Left cardiac atrium (tissue), 4 donors: ENCODE measurements around the gene KRT36. TPM values are rescaled to one million over a fixed set of nuclear protein-coding genes. Genes with fewer than 3 reads are reported as not detected.
A peak's percentile ranks its signal among the peaks of the same experiment; 100 is the strongest.

Experiments
- ATAC-seq, 2 donors: fragments of 200-7000 bp; cut with Tn5 transposase; one replicate each; pipeline ENCODE4 v1.9.1; 2020; ENCODE audit warnings: mild to moderate bottlenecking in 2 of 2, moderate library complexity in 2 of 2
- DNase-seq: peaks from one replicate; pipeline ENCODE4 v3.0.0-alpha.2; 2020
- intact Hi-C, 2 donors: fragments of 100-400 bp; cut with DNase I; formaldehyde crosslinking; loops; one replicate each; pipeline versions ENCODE4 v1.14.1 to v1.15.1; 2022 to 2023
- total RNA-seq, 2 donors: library from RNA; stranded (reverse); fragmentation: NEBNext Ultra II Directional; extraction: Animal tissue kit (Norgen Biotek cat#: 25700); gene quantifications; one replicate each; pipeline ENCODE4 v1.2.1, GENCODE V29; 2021
- donor health status: DM: no; HTN: yes; CAD: no.
- donor health status: DM: no; HTN: yes; CAD: no; lungs with severe emphysema.
- donor health status: DM: yes; HTN: yes; CAD: no.
- donor health status: Dilated cardiomyopathy.

The KRT36 gene
- total RNA-seq, 2 donors from 2014 or later, result not detected

- DNase-seq (no peak), ATAC-seq (no peak)
- intact Hi-C loops, result no loop called here
Measured at GRCh38 chr17:41484920-41485904, 4.5 kb downstream of the KRT36 start.

- DNase-seq (no peak), ATAC-seq (no peak)
- intact Hi-C loops, result no loop called here
Measured at GRCh38 chr17:41483991-41484826, 5.5 kb downstream of the KRT36 start.

- DNase-seq (no peak), ATAC-seq (no peak)
- intact Hi-C loops, result no loop called here
Measured at GRCh38 chr17:41483531-41483930, 6.2 kb downstream of the KRT36 start.

GRCh38 chr17:41481036-41481435 is 8.7 kb downstream of the KRT36 start, which contains the start of gene KRT35:
Gene KRT35 (minus strand): TSS chr17:41481151. CDS start chr17:41481097, 54 bp downstream.
- ATAC-seq (no peak), DNase-seq (no peak)
- intact Hi-C loops, result no loop called here

- DNase-seq (no peak), ATAC-seq (no peak)
- intact Hi-C loops, result no loop called here
Measured at GRCh38 chr17:41480581-41480980, 9.1 kb downstream of the KRT36 start.

- DNase-seq (no peak), ATAC-seq (no peak)
- intact Hi-C loops, result no loop called here
Measured at GRCh38 chr17:41480136-41480535, 9.6 kb downstream of the KRT36 start.

GRCh38 chr17:41478237-41478636 is 11.5 kb downstream of the KRT36 start:
- ATAC-seq, result no peak
- no peak for DNase-seq
- intact Hi-C loops, result no loop called here

GRCh38 chr17:41476866-41477815 is 12.6 kb downstream of the KRT36 start:
- intact Hi-C loops, result no loop called here
- no peak for DNase-seq
- ATAC-seq, result no peak

GRCh38 chr17:41475421-41475820 is 14.3 kb downstream of the KRT36 start:
- intact Hi-C loops, result no loop called here
- DNase-seq (no peak), ATAC-seq (no peak)

- DNase-seq (no peak), ATAC-seq (no peak)
- intact Hi-C loops, result no loop called here
Measured at GRCh38 chr17:41474863-41475262, 14.8 kb downstream of the KRT36 start.

- DNase-seq, result no peak
- intact Hi-C loops, result no loop called here
- ATAC-seq, result no peak
Measured at GRCh38 chr17:41468346-41468745, 21.4 kb downstream of the KRT36 start.

GRCh38 chr17:41467561-41467960 is 22.1 kb downstream of the KRT36 start:
- intact Hi-C loops, result no loop called here
- ATAC-seq (no peak), DNase-seq (no peak)

GRCh38 chr17:41466988-41467387 is 22.7 kb downstream of the KRT36 start, which contains the start of gene KRT32:
Gene KRT32 (minus strand): TSS chr17:41467386. CDS start chr17:41467325, 61 bp downstream.
- intact Hi-C loops, result no loop called here
- ATAC-seq (no peak), DNase-seq (no peak)

GRCh38 chr17:41464682-41465081 is 25.0 kb downstream of the KRT36 start:
- ATAC-seq (peak; percentile 97), DNase-seq (peak; percentile 65)
- intact Hi-C loops, result no loop called here

GRCh38 chr17:41464173-41464572 is 25.5 kb downstream of the KRT36 start:
- intact Hi-C loops, result no loop called here
- no peak for DNase-seq
- ATAC-seq, result no peak

- no peak for ATAC-seq
- DNase-seq, result no peak
Measured at GRCh38 chr17:41463746-41464145, 26.0 kb downstream of the KRT36 start.

GRCh38 chr17:41462705-41463104 is 27.0 kb downstream of the KRT36 start:
- DNase-seq (no peak), ATAC-seq (no peak)
- intact Hi-C loops, result no loop called here

More at GRCh38 chr17:41463746-41464145, 26.0 kb downstream of the KRT36 start:
- intact Hi-C loops, result no loop called here

- DNase-seq (no peak), ATAC-seq (no peak)
Measured at GRCh38 chr17:41457676-41458075, 32.0 kb downstream of the KRT36 start.

GRCh38 chr17:41456204-41456603 is 33.5 kb downstream of the KRT36 start:
- intact Hi-C loops, result no loop called here
- ATAC-seq, result no peak
- DNase-seq, result no peak

More at GRCh38 chr17:41457676-41458075, 32.0 kb downstream of the KRT36 start:
- intact Hi-C loops, result no loop called here
